ENCODE data around the gene SPG7. TPM values are rescaled to one million over a fixed set of nuclear protein-coding genes. Genes with fewer than 3 reads are reported as not detected.
A peak's percentile ranks its signal among the peaks of the same experiment; 100 is the strongest.

The SPG7 gene
- total RNA-seq, 2 donors from 2014 or later, result 107 to 152 TPM

GRCh38 chr16:89556750-89557689 lies 48.8 kb downstream of the SPG7 start:
- Histone ChIP-seq H3K27me3 (no peaks in the 10 kb centered on the region), H3K4me1 (peaks cover 18% of the 10 kb centered on the region), H3K9me3 (no peaks in the 10 kb centered on the region), H3K4me3 (no peak overlapping the region), H3K27ac (no peak overlapping the region), H3K36me3 (replicated peaks in 1 of 2; ENCODE audit: insufficient read depth in 1 of 2, low read depth in 2 of 2) (peaks cover 0 to 5% of the 10 kb centered on the region in 2 donors)
- WGBS, 2 donors, result 64 to 71% methylated on average over 26 to 34 of the region's 34 CpGs
- intact Hi-C loops (cut with DNase I), result no loop called here
- DNase-seq (peak; percentile 73 to 83 (median 80)), ATAC-seq (peak; percentile 20)
- TF ChIP-seq POLR2A (IDR thresholded peaks at IDR 0.05) (no peak), CTCF (IDR thresholded peaks at IDR 0.05) (peak; percentile 42 to 70 (median 63))

GRCh38 chr16:89557690-89558490 lies 49.7 kb downstream of the SPG7 start:
- peaks cover 0 to 7% of the 10 kb centered on the region in 2 donors for H3K36me3 ChIP-seq (replicated peaks in 1 of 2; ENCODE audit: insufficient read depth in 1 of 2, low read depth in 2 of 2)
- 77 to 80% methylated on average over 18 to 19 of the region's 19 CpGs for WGBS, 2 donors
- intact Hi-C loops (cut with DNase I), result no loop called here
- H3K27ac ChIP-seq, result no peak overlapping the region
- TF ChIP-seq CTCF (IDR thresholded peaks at IDR 0.05) (no peak), POLR2A (IDR thresholded peaks at IDR 0.05) (no peak)
- peaks cover 26% of the 10 kb centered on the region for H3K4me1 ChIP-seq
- DNase-seq, result no peak
- H3K4me3 ChIP-seq, result no peak overlapping the region
- H3K27me3 ChIP-seq, result no peaks in the 10 kb centered on the region
- no peak for ATAC-seq
- no peaks in the 10 kb centered on the region for H3K9me3 ChIP-seq

GRCh38 chr16:89560378-89561141 lies 52.4 kb downstream of the SPG7 start, which contains the start of gene RPL13:
Gene RPL13 (plus strand): TSS chr16:89560682. CDS start chr16:89560960, 278 bp downstream.
- 0% methylated on average over 15 to 60 of the region's 87 CpGs for WGBS, 2 donors
- H3K4me3 ChIP-seq, result peak within 1 kb of the TSS; percentile 21 to 90
- H3K9me3 ChIP-seq, result no peaks in the 10 kb centered on the region
- peak; percentile 98 to 99 (median 99) for TF ChIP-seq POLR2A (IDR thresholded peaks at IDR 0.05)
- TF ChIP-seq CTCF (IDR thresholded peaks at IDR 0.05), result peak in 2 of 7 experiments; percentile 2 to 11
- intact Hi-C loops (cut with DNase I), result no loop called here
- ATAC-seq (peak; percentile 97), DNase-seq (peak; percentile 94 to 97 (median 96))
- peaks cover 5 to 20% of the 10 kb centered on the region in 2 donors for H3K36me3 ChIP-seq (replicated peaks in 1 of 2; ENCODE audit: insufficient read depth in 1 of 2, low read depth in 2 of 2)
- H3K27ac ChIP-seq, result peak within 1 kb of the TSS; percentile 80 to 97 (median 92)
- H3K27me3 ChIP-seq, result no peaks in the 10 kb centered on the region
- H3K4me1 ChIP-seq, result peaks cover 53% of the 10 kb centered on the region

- no peak for DNase-seq
- TF ChIP-seq CTCF (IDR thresholded peaks at IDR 0.05) (no peak), POLR2A (IDR thresholded peaks at IDR 0.05) (no peak)
- 2 to 4% methylated on average over 41 to 55 of the region's 58 CpGs for WGBS, 2 donors
- Histone ChIP-seq H3K4me1 (peaks cover 60% of the 10 kb centered on the region), H3K4me3 (peak overlapping the region; percentile 21 to 90), H3K27ac (peak overlapping the region; percentile 80 to 97 (median 92)), H3K27me3 (no peaks in the 10 kb centered on the region), H3K36me3 (replicated peaks in 1 of 2; ENCODE audit: insufficient read depth in 1 of 2, low read depth in 2 of 2) (peaks cover 5 to 18% of the 10 kb centered on the region in 2 donors), H3K9me3 (no peaks in the 10 kb centered on the region)
- intact Hi-C loops (cut with DNase I), result no loop called here
- ATAC-seq, result no peak
Observed at GRCh38 chr16:89561142-89561883, 53.1 kb downstream of the SPG7 start.
